Coronary artery (tissue), 2 donors: ENCODE data around the gene KIRREL3.

Experiments used
- DNase-seq: peaks from one replicate; pipeline ENCODE4 v3.0.0-alpha.2; 2017; ENCODE audit warnings: low spot score
- H3K27ac ChIP-seq, 2 donors: fragments of 200-600 bp; sonication (generic); one replicate each; pipeline ENCODE4 v1.5.1; 2016 to 2019
- H3K4me3 ChIP-seq: fragments of 200-600 bp; sonication (generic); 2 replicates; pipeline ENCODE4 v1.5.1; 2016; ENCODE audit warnings: mild to moderate bottlenecking, moderate library complexity
- TF ChIP-seq, protein P1 (sequence below): fragments of 200-600 bp; sonication (generic); IDR thresholded peaks from one replicate; pipeline ENCODE4 v1.5.1; 2019; ENCODE audit warnings: antibody characterized with exemption

KIRREL3 gene

DNA sequence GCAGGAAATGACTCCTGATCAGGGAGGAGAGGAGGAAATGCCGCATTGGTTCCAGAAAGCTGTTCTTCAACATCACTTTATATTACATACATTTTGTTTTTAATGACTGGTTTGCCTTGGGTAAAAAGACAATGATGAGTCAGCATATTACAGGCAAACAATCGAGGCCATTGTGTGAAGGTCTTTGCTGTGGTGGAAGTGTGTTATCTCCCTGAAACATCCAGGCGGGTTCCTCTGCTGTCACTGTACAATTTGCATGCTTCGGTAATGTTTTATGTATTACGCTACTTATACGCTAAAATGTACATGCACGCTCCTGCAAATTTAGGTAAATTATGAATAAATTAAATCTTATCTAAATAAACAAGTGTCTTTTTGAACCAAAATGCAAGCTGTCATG is 161.1 kb downstream of the KIRREL3 start:
- DNase-seq = no peak
- H3K4me3 ChIP-seq = no peak overlapping the region
- H3K27ac ChIP-seq = no peak overlapping the region
- TF ChIP-seq, protein P1, sequence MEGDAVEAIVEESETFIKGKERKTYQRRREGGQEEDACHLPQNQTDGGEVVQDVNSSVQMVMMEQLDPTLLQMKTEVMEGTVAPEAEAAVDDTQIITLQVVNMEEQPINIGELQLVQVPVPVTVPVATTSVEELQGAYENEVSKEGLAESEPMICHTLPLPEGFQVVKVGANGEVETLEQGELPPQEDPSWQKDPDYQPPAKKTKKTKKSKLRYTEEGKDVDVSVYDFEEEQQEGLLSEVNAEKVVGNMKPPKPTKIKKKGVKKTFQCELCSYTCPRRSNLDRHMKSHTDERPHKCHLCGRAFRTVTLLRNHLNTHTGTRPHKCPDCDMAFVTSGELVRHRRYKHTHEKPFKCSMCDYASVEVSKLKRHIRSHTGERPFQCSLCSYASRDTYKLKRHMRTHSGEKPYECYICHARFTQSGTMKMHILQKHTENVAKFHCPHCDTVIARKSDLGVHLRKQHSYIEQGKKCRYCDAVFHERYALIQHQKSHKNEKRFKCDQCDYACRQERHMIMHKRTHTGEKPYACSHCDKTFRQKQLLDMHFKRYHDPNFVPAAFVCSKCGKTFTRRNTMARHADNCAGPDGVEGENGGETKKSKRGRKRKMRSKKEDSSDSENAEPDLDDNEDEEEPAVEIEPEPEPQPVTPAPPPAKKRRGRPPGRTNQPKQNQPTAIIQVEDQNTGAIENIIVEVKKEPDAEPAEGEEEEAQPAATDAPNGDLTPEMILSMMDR = no peak

DNA sequence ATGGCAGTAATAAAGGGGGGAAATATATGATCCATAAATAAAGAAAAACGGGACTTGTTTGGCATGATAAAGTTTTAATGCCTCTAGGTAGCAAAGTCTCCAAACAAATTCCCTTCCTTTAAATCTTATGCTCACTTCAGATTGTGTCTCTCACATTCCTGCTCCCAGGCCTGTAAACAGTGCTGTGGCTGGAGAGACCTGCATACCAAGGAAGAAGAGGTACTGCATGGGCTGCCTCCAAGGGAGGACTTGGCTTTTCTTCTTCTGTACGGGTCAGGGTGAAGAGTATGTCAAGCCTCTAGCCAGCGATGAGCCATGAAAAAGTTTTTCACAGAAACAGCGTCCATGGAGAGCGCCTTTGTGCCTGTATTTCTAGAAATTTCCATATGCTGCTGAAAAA is 161.8 kb downstream of the KIRREL3 start:
- TF ChIP-seq, protein P1 = no peak
- no peak overlapping the region for H3K27ac ChIP-seq
- H3K4me3 ChIP-seq = no peak overlapping the region
- no peak for DNase-seq

DNA sequence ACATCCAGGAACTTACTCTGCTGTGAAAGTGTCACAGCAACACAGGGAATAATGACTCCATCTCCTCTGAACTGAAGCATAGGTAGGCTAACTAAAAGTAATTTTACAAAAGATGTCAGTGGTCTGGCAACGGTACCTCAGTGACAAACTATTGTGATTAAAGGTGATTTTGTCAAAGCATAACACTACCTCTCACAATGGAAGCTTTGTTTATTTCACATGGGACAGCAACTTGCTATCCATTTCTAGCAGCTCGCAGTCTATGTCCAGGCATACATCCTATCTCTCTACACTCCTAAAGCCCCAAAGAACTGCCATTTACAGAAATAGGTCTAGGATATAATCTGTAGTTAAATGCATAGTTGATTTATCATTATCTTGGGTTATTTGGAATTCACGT is 163.0 kb downstream of the KIRREL3 start:
- Histone ChIP-seq H3K4me3 (no peak overlapping the region), H3K27ac (no peak overlapping the region)
- TF ChIP-seq, protein P1 = no peak
- no peak for DNase-seq

DNA sequence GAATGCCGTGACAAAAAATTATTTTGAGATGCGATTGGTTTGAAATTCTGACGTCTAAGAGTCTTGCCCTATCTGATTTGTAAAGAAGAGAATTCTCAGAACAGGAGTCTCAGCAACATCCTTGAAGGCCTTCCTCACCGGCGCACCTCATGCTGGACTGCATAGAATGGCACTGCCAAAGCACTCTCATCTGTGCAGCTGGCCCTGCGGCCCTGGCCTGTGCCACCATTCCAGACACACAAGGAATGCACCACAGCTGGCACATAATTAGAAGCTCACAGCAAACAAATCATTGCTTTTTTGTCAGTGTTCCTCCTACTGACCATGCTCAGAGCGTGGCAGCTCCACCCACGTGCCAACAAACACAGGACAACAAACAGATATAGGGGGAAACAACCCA is 166.0 kb downstream of the KIRREL3 start:
- H3K4me3 ChIP-seq = no peak overlapping the region
- TF ChIP-seq, protein P1 = no peak
- no peak overlapping the region for H3K27ac ChIP-seq
- no peak for DNase-seq

DNA sequence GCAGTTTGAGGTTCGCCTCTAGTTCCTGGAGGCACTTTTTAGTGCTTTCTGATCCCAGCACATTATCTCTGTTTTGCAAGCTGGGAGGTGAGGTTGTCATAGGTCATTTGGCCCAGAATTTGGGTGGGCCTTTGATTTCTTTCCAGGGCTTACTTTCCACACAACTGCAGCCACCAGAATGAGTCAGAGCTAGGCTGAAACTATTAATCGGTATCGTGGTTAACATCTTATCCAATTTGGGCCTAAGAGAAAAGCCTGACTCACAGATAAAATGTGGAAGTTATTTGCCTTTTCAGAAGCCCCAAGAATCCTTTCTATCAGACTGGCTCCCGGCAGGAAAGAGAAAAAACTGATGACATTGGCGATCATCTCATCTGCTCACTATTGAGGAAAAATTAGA is 166.4 kb downstream of the KIRREL3 start:
- Histone ChIP-seq H3K4me3 (no peak overlapping the region), H3K27ac (no peak overlapping the region)
- TF ChIP-seq, protein P1 = no peak
- DNase-seq = no peak

GRCh38 chr11:126833065-126833464 is 167.5 kb downstream of the KIRREL3 start:
- Histone ChIP-seq H3K27ac (no peak overlapping the region), H3K4me3 (no peak overlapping the region)
- DNase-seq = no peak
- TF ChIP-seq, protein P1 = no peak

- Histone ChIP-seq H3K27ac (no peak overlapping the region), H3K4me3 (no peak overlapping the region)
- DNase-seq = no peak
- TF ChIP-seq, protein P1 = no peak
Observed at GRCh38 chr11:126832387-126832786, 168.2 kb downstream of the KIRREL3 start.
